Endothelial cell of umbilical vein (primary cell): Measurements from ENCODE around the gene GUCA1A. TPM values are rescaled to one million over a fixed set of nuclear protein-coding genes. Genes with fewer than 3 reads are reported as not detected.

ENCODE experiments used
- BruUV-seq: library from RNA; stranded (reverse); fragments of 400-500 nt; replicated peaks from 2 replicates; lab custom pipeline; 2021; lab: Mats Ljungman, UMichigan
- CTCF ChIA-PET: fragments of 300-600, 350-600 bp; sonication (Branson Sonifier 250); formaldehyde crosslinking; loops from one replicate; lab custom pipeline; 2021; ENCODE audit warnings: antibody characterized with exemption, inconsistent platforms; lab: Charles Lee
- POLR2A ChIA-PET: fragments of 300-600, 350-600 bp; sonication (Branson Sonifier 250); formaldehyde crosslinking; loops from one replicate; lab custom pipeline; 2021; ENCODE audit warnings: antibody characterized with exemption, inconsistent platforms; lab: Charles Lee
- DNase-seq: peaks from one replicate; pipeline ENCODE4 v3.0.0-alpha.2; 2011; ENCODE audit warnings: low read depth, low spot score
- FAIRE-seq: peaks from 2 replicates; lab custom pipeline; 2011; peaks lifted over from hg19 to GRCh38; lab: Jason Lieb, UNC
- H2AFZ ChIP-seq: 2 replicates; pipeline ENCODE4 v1.6.0; 2012; ENCODE audit warnings: low read depth, low read length, control low read depth, inconsistent platforms
- H3K27ac ChIP-seq: 2 replicates; pipeline ENCODE4 v1.5.1; 2011; ENCODE audit warnings: low read depth, mild to moderate bottlenecking, control low read depth, low read length, moderate library complexity; ENCODE audit not compliant: insufficient read depth
- H3K27me3 ChIP-seq, 2 experiments: 2 replicates each; pipeline versions ENCODE4 v1.6.0 to v1.6.1; 2011; ENCODE audit warnings: low read length in 2 of 2, mixed read lengths in 1 of 2; ENCODE audit not compliant: control insufficient read depth in 2 of 2, insufficient read depth in 2 of 2
- H3K36me3 ChIP-seq, 2 experiments: 2 replicates in 1 of 2; 3 replicates in 1 of 2; pipeline ENCODE4 v1.5.1; 2011; ENCODE audit warnings: low read length in 2 of 2, mild to moderate bottlenecking in 1 of 2, moderate library complexity in 1 of 2; ENCODE audit not compliant: control insufficient read depth in 2 of 2, insufficient read depth in 2 of 2; ENCODE audit errors: extremely low read depth in 1 of 2
- H3K4me1 ChIP-seq: 3 replicates; pipeline ENCODE4 v1.5.1; 2011; ENCODE audit warnings: mild to moderate bottlenecking, low read length; ENCODE audit not compliant: control insufficient read depth, insufficient read depth; ENCODE audit errors: extremely low read depth
- H3K4me2 ChIP-seq: 2 replicates; pipeline ENCODE4 v1.6.1; 2011; ENCODE audit warnings: low read length, control low read depth, mixed read lengths; ENCODE audit not compliant: insufficient read depth
- H3K4me3 ChIP-seq, 3 experiments: fragments of 200-600 bp in 1 of 3; sonication (generic), shearing (Covaris generic) in 1 of 3; replicated peaks in 1 of 3; 2 replicates each; pipeline ENCODE4 v1.5.1; 2011 to 2016; ENCODE audit warnings: control low read depth in 3 of 3, low read length in 3 of 3, mild to moderate bottlenecking in 2 of 3, inconsistent platforms in 1 of 3, low read depth in 1 of 3, moderate library complexity in 1 of 3; ENCODE audit not compliant: insufficient read depth in 1 of 3
- H3K79me2 ChIP-seq: 2 replicates; pipeline ENCODE4 v1.6.0; 2012; ENCODE audit warnings: low read length, inconsistent platforms; ENCODE audit not compliant: control insufficient read depth, insufficient read depth
- H3K9ac ChIP-seq: replicated peaks from 2 replicates; pipeline ENCODE3; 2011; ENCODE audit warnings: low read length, control low read depth; ENCODE audit not compliant: insufficient read depth; ENCODE audit errors: extremely low read depth
- H3K9me1 ChIP-seq: replicated peaks from 3 replicates; pipeline ENCODE4 v1.6.0; 2011; ENCODE audit warnings: mild to moderate bottlenecking, low read length; ENCODE audit not compliant: control insufficient read depth, insufficient read depth; ENCODE audit errors: extremely low read depth
- H3K9me3 ChIP-seq: replicated peaks from 2 replicates; pipeline ENCODE4 v1.5.1; 2012; ENCODE audit warnings: low read length, inconsistent platforms; ENCODE audit not compliant: control insufficient read depth, insufficient read depth
- H4K20me1 ChIP-seq: replicated peaks from 2 replicates; pipeline ENCODE3; 2011; ENCODE audit warnings: mild to moderate bottlenecking, low read length; ENCODE audit not compliant: control insufficient read depth, insufficient read depth; ENCODE audit errors: extremely low read depth
- CTCF ChIP-seq, 2 donors: IDR thresholded peaks; 1 replicate in 1 of 2; 2 replicates in 1 of 2; pipeline ENCODE4 v1.5.1; 2011; ENCODE audit warnings: low read length in 2 of 2, mild to moderate bottlenecking in 2 of 2, moderate library complexity in 2 of 2, control low read depth in 1 of 2, inconsistent platforms in 1 of 2, low read depth in 1 of 2; ENCODE audit not compliant: insufficient read depth in 1 of 2; ENCODE audit errors: extremely low read depth in 1 of 2
- EZH2 ChIP-seq: IDR thresholded peaks from 2 replicates; pipeline ENCODE4 v1.6.1; 2012; ENCODE audit warnings: borderline replicate concordance, low read depth, mild to moderate bottlenecking, moderate library complexity, low read length, inconsistent platforms; ENCODE audit not compliant: severe bottlenecking
- FOS ChIP-seq: IDR thresholded peaks from 2 replicates; pipeline ENCODE4 v1.6.1; 2011; ENCODE audit warnings: mild to moderate bottlenecking, low read length, moderate library complexity, borderline replicate concordance; ENCODE audit not compliant: insufficient read depth
- GATA2 ChIP-seq: IDR thresholded peaks from 2 replicates; pipeline ENCODE4 v1.7.0; 2011; ENCODE audit warnings: low read depth, mild to moderate bottlenecking, moderate library complexity, mixed read lengths, low read length; ENCODE audit not compliant: insufficient read length, insufficient read depth
- JUN ChIP-seq: IDR thresholded peaks from 2 replicates; pipeline ENCODE4 v1.6.1; 2011; ENCODE audit warnings: borderline replicate concordance, low read depth; ENCODE audit not compliant: insufficient read length, insufficient read depth
- MAX ChIP-seq: IDR thresholded peaks from 2 replicates; pipeline ENCODE4 v1.6.1; 2011; ENCODE audit not compliant: insufficient read depth, insufficient read length
- MYC ChIP-seq: IDR thresholded peaks from one replicate; pipeline ENCODE4 v1.6.1; 2011; ENCODE audit warnings: mild to moderate bottlenecking, low read depth, low read length
- POLR2A ChIP-seq: IDR thresholded peaks from 2 replicates; pipeline ENCODE4 v1.6.1; 2012; ENCODE audit warnings: low read depth, mild to moderate bottlenecking, control low read depth, low read length
- POLR2AphosphoS5 ChIP-seq: IDR thresholded peaks from 2 replicates; pipeline ENCODE4 v1.6.1; 2012; ENCODE audit warnings: low read depth, mild to moderate bottlenecking, control low read depth, low read length, moderate library complexity; ENCODE audit not compliant: insufficient read depth
- dilution Hi-C: fragments of 300-500 bp; cut with MboI; formaldehyde crosslinking; loops from one replicate; pipeline ENCODE4 v1.15.0; 2019; ENCODE audit warnings: low sequenced_read_pairs; ENCODE audit not compliant: extremely low pct_ligation_motif_present
- intact Hi-C: fragments of 100-400 bp; cut with micrococcal nuclease; formaldehyde crosslinking; loops from one replicate; pipeline ENCODE4 v1.10.0; 2022
- polyA plus RNA-seq, 4 experiments: library from polyadenylated mRNA; depleted of rRNA in 3 of 4; stranded (reverse) in 3 of 4; unstranded in 1 of 4; fragments of >200 nt; gene quantifications; 2 replicates each; pipeline versions ENCODE4 v1.2.1 to v1.2.3, GENCODE V29; 2011 to 2012; ENCODE audit warnings: missing spikeins in 1 of 4
- total RNA-seq: library from RNA; stranded (reverse); gene quantifications from 2 replicates; pipeline ENCODE4 v1.2.3, GENCODE V29; 2021

Gene GUCA1A
- total and polyA plus RNA-seq, 2 donors (not counting 3 experiments of a cell fraction or from before 2014, with no cell fraction given), result 0.04 to 0.22 TPM

GRCh38 chr6:42228305-42228704 is 55.1 kb downstream of the GUCA1A start:
- H3K9ac ChIP-seq, result no peak overlapping the region
- H3K27me3 ChIP-seq, result no peaks in the 10 kb centered on the region
- no peaks in the 10 kb centered on the region for H3K36me3 ChIP-seq
- TF ChIP-seq FOS (no peak), MAX (no peak), JUN (no peak), EZH2 (no peak), MYC (no peak), POLR2A (no peak), GATA2 (no peak), CTCF (IDR thresholded peaks at IDR 0.05; ENCODE audit: extremely low read depth in 1 of 2, insufficient read depth in 1 of 2, low read depth in 1 of 2, low read length in 2 of 2) (no peak), POLR2AphosphoS5 (no peak)
- ChIA-PET CTCF (no interaction called here), POLR2A (no interaction called here)
- no peaks in the 10 kb centered on the region for H3K79me2 ChIP-seq
- intact Hi-C loops, result no loop called here
- no peaks in the 10 kb centered on the region for H4K20me1 ChIP-seq
- BruUV-seq, result no TSS peak
- H3K27ac ChIP-seq, result no peak overlapping the region
- H3K4me2 ChIP-seq, result no peak overlapping the region
- H3K9me3 ChIP-seq, result no peaks in the 10 kb centered on the region
- H3K4me3 ChIP-seq, result no peak overlapping the region
- H3K4me1 ChIP-seq, result peaks cover 4% of the 10 kb centered on the region
- H3K9me1 ChIP-seq, result no peaks in the 10 kb centered on the region
- dilution Hi-C loops, result no loop called here
- DNase-seq (no peak), FAIRE-seq (no peak)
- H2AFZ ChIP-seq, result no peak overlapping the region

Other genes with a start within 250 kb of the GUCA1A start
- gene CCND3, start 231.6 kb upstream of the GUCA1A start, total RNA-seq, result 87.5 and 96.7 TPM in 2 replicates
- gene CCND3, start 231.6 kb upstream of the GUCA1A start, polyA plus RNA-seq, result 97.0 and 98.7 TPM in 2 replicates
- gene TAF8, start 122.8 kb upstream of the GUCA1A start, total RNA-seq, result 32.4 and 32.9 TPM in 2 replicates
- 45.4 and 49.8 TPM in 2 replicates for gene TAF8, start 122.8 kb upstream of the GUCA1A start, polyA plus RNA-seq
- 0.07 and 0.71 TPM in 2 replicates for gene C6orf132, start 30.7 kb upstream of the GUCA1A start, total RNA-seq
- gene C6orf132, start 30.7 kb upstream of the GUCA1A start, polyA plus RNA-seq, result 0.15 and 0.54 TPM in 2 replicates
- 0.60 and 1.1 TPM in 2 replicates for gene GUCA1B, start 21.6 kb downstream of the GUCA1A start, total RNA-seq
- gene GUCA1B, start 21.6 kb downstream of the GUCA1A start, polyA plus RNA-seq, result 0.19 TPM in 1 of 2 replicates, not detected in the other
- 35.3 and 37.7 TPM in 2 replicates for gene MRPS10, start 44.5 kb downstream of the GUCA1A start, total RNA-seq
- 16.8 and 23.2 TPM in 2 replicates for gene MRPS10, start 44.5 kb downstream of the GUCA1A start, polyA plus RNA-seq